ENCODE data around the gene MEIS2.

DNA sequence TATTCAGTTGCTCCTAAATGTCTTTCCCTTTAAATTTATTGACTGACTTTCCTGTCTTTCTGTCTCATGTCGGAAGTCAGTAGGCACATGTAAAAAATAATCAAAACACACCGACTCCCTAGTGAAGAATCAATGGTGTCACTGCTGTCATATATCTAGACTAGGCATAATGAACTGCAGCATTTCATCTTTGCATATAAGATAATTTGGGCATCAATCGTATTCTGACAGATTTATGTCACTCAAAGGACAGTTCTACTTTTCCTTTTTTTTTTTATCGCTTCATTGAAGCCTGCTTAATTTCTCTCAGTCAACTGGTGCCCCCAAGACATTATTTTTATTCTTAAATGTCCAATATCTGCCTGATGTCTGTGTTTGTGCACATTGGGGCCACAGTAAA lies 206.3 kb downstream of the MEIS2 start:
- TF ChIP-seq, protein P1, sequence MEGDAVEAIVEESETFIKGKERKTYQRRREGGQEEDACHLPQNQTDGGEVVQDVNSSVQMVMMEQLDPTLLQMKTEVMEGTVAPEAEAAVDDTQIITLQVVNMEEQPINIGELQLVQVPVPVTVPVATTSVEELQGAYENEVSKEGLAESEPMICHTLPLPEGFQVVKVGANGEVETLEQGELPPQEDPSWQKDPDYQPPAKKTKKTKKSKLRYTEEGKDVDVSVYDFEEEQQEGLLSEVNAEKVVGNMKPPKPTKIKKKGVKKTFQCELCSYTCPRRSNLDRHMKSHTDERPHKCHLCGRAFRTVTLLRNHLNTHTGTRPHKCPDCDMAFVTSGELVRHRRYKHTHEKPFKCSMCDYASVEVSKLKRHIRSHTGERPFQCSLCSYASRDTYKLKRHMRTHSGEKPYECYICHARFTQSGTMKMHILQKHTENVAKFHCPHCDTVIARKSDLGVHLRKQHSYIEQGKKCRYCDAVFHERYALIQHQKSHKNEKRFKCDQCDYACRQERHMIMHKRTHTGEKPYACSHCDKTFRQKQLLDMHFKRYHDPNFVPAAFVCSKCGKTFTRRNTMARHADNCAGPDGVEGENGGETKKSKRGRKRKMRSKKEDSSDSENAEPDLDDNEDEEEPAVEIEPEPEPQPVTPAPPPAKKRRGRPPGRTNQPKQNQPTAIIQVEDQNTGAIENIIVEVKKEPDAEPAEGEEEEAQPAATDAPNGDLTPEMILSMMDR (IDR thresholded peaks at IDR 0.05; ENCODE audit: insufficient read depth, low read length): no peak
- TF ChIP-seq POLR2AphosphoS5 (IDR thresholded peaks at IDR 0.05; ENCODE audit: low read depth): no peak
